ENCODE data around the gene LKAAEAR1. TPM values are rescaled to one million over a fixed set of nuclear protein-coding genes. Genes with fewer than 3 reads are reported as not detected.

LKAAEAR1 gene
- total RNA-seq, 2 donors from 2014 or later: not detected

GRCh38 chr20:64106981-64107735, 23.0 kb upstream of the LKAAEAR1 start, which contains the start of gene NPBWR2:
Gene NPBWR2, minus strand, starts transcription at chr20:64107565. Its CDS starts 734 bp downstream, at chr20:64106831.
- no peaks in the 10 kb centered on the region for H3K4me1 Mint-ChIP-seq
- no peak within 1 kb of the TSS for H3K4me3 ChIP-seq (ENCODE audit: low read length)
- H3K4me1 ChIP-seq (ENCODE audit: control insufficient read depth, insufficient read depth, low read length): no peaks in the 10 kb centered on the region
- no peaks in the 10 kb centered on the region for H3K9me3 Mint-ChIP-seq
- TF ChIP-seq, protein P1, sequence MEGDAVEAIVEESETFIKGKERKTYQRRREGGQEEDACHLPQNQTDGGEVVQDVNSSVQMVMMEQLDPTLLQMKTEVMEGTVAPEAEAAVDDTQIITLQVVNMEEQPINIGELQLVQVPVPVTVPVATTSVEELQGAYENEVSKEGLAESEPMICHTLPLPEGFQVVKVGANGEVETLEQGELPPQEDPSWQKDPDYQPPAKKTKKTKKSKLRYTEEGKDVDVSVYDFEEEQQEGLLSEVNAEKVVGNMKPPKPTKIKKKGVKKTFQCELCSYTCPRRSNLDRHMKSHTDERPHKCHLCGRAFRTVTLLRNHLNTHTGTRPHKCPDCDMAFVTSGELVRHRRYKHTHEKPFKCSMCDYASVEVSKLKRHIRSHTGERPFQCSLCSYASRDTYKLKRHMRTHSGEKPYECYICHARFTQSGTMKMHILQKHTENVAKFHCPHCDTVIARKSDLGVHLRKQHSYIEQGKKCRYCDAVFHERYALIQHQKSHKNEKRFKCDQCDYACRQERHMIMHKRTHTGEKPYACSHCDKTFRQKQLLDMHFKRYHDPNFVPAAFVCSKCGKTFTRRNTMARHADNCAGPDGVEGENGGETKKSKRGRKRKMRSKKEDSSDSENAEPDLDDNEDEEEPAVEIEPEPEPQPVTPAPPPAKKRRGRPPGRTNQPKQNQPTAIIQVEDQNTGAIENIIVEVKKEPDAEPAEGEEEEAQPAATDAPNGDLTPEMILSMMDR (conservative IDR thresholded peaks at IDR 0.05): no peak
- H3K36me3 ChIP-seq (ENCODE audit: control insufficient read depth, insufficient read depth, low read length): no peaks in the 10 kb centered on the region
- no peak within 1 kb of the TSS for H3K9ac ChIP-seq (ENCODE audit: extremely low read depth, low read length, poor library complexity, severe bottlenecking)
- DNase-seq: peak; percentile 72
- H3K27ac Mint-ChIP-seq: no peak within 1 kb of the TSS
- H3K27ac ChIP-seq (ENCODE audit: low read depth, low read length): no peak within 1 kb of the TSS
- no peaks in the 10 kb centered on the region for H3K9me3 ChIP-seq (ENCODE audit: control insufficient read depth, low read length)
- no peak within 1 kb of the TSS for H3K4me3 Mint-ChIP-seq
- peaks cover 15% of the 10 kb centered on the region for H3K27me3 Mint-ChIP-seq (ENCODE audit: insufficient read depth)
- H3K36me3 Mint-ChIP-seq (ENCODE audit: low read depth): no peaks in the 10 kb centered on the region
- peaks cover 14% of the 10 kb centered on the region for H3K27me3 ChIP-seq (ENCODE audit: control insufficient read depth, insufficient read depth, low read length, poor library complexity, severe bottlenecking)
- WGBS, 2 experiments (ENCODE audit: insufficient coverage in 1 of 2, insufficient read length in 1 of 2): 82% methylated on average over 21 to 22 of the region's 22 CpGs

DNA sequence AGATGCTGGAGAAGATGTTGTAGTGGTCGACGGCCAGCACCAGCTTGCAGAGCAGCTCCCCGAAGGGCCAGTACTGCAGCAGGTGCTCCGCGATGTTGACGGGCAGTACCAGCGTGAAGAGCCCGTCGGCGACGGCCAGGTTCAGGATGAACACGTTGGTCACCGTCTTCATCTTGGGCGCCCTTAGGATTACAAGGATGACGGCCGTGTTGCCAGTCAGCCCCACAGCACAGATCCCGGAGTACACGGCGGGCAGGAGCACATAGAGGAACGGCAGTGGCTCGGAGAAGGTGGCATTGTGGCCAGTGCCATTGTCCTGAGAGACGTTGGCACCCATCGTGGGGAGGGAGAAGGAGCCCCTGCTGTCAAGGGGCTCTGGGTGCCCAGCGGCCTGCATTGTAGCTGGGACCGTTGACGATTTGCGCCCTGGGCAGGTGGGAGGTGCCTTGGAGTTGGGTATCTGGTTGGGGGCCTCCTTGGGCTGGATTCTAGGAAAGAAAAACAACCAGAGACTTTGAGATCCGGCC, 22.3 kb upstream of the LKAAEAR1 start:
- TF ChIP-seq, protein P1 (conservative IDR thresholded peaks at IDR 0.05): no peak
- peaks cover 18% of the 10 kb centered on the region for H3K27me3 ChIP-seq (ENCODE audit: control insufficient read depth, insufficient read depth, low read length, poor library complexity, severe bottlenecking)
- no peaks in the 10 kb centered on the region for H3K9me3 ChIP-seq (ENCODE audit: control insufficient read depth, low read length)
- peak; percentile 36 for DNase-seq
- H3K4me3 ChIP-seq (ENCODE audit: low read length): no peak overlapping the region
- H3K9me3 Mint-ChIP-seq: no peaks in the 10 kb centered on the region
- no peaks in the 10 kb centered on the region for H3K36me3 ChIP-seq (ENCODE audit: control insufficient read depth, insufficient read depth, low read length)
- no peaks in the 10 kb centered on the region for H3K4me1 Mint-ChIP-seq
- H3K27ac ChIP-seq (ENCODE audit: low read depth, low read length): no peak overlapping the region
- 96% methylated on average over 23 to 28 of the region's 28 CpGs for WGBS, 2 experiments (ENCODE audit: insufficient coverage in 1 of 2, insufficient read length in 1 of 2)
- no peak overlapping the region for H3K27ac Mint-ChIP-seq
- H3K4me3 Mint-ChIP-seq: no peak overlapping the region
- peaks cover 17% of the 10 kb centered on the region for H3K27me3 Mint-ChIP-seq (ENCODE audit: insufficient read depth)
- H3K4me1 ChIP-seq (ENCODE audit: control insufficient read depth, insufficient read depth, low read length): no peaks in the 10 kb centered on the region
- no peaks in the 10 kb centered on the region for H3K36me3 Mint-ChIP-seq (ENCODE audit: low read depth)
- no peak overlapping the region for H3K9ac ChIP-seq (ENCODE audit: extremely low read depth, low read length, poor library complexity, severe bottlenecking)

DNA sequence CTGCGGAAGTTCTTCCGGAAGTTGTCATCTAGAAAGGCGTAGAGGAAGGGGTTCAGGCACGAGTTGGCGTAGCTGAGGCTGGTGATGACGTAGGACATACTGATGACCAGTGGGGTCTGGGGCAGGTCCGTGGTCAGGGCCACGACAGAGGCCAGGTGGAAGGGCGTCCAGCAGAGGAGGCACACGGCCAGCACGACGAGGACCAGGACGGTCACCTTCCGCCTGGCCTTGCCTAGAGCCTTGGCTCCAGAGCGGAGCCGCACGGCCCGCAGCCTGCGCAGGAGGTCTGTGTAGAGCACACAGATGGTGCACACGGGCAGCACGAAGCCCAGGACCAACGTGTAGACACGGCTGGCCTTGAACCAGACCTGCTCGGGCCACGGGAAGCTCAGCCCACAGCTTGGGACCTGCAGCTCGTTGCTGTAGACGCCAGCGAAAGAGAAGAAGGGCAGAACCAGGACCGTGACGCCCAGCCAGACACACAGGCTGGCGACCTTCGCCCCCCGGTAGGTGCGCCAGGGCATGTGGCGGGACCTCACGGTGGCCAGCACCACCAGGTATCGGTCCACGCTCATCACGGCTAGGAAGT, 21.7 kb upstream of the LKAAEAR1 start:
- TF ChIP-seq, protein P1 (conservative IDR thresholded peaks at IDR 0.05): no peak

More for the DNA sequence above, 21.7 kb upstream of the LKAAEAR1 start:
- Mint-ChIP-seq H3K4me1 (no peaks in the 10 kb centered on the region), H3K27ac (no peak overlapping the region), H3K9me3 (no peaks in the 10 kb centered on the region), H3K36me3 (ENCODE audit: low read depth) (no peaks in the 10 kb centered on the region), H3K4me3 (no peak overlapping the region), H3K27me3 (ENCODE audit: insufficient read depth) (peaks cover 23% of the 10 kb centered on the region)
- no peaks in the 10 kb centered on the region for H3K36me3 ChIP-seq (ENCODE audit: control insufficient read depth, insufficient read depth, low read length)
- H3K9me3 ChIP-seq (ENCODE audit: control insufficient read depth, low read length): no peaks in the 10 kb centered on the region
- DNase-seq: peak; percentile 36
- peaks cover 23% of the 10 kb centered on the region for H3K27me3 ChIP-seq (ENCODE audit: control insufficient read depth, insufficient read depth, low read length, poor library complexity, severe bottlenecking)
- no peak overlapping the region for H3K27ac ChIP-seq (ENCODE audit: low read depth, low read length)
- 90 to 95% methylated on average over 33 to 39 of the region's 39 CpGs for WGBS, 2 experiments (ENCODE audit: insufficient coverage in 1 of 2, insufficient read length in 1 of 2)
- no peak overlapping the region for H3K9ac ChIP-seq (ENCODE audit: extremely low read depth, low read length, poor library complexity, severe bottlenecking)
- H3K4me3 ChIP-seq (ENCODE audit: low read length): no peak overlapping the region
- no peaks in the 10 kb centered on the region for H3K4me1 ChIP-seq (ENCODE audit: control insufficient read depth, insufficient read depth, low read length)
